Measurements from ENCODE around the gene VWF. TPM values are rescaled to one million over a fixed set of nuclear protein-coding genes. Genes with fewer than 3 reads are reported as not detected.

VWF gene
- total RNA-seq, 1 donor, result 0.72 TPM

DNA sequence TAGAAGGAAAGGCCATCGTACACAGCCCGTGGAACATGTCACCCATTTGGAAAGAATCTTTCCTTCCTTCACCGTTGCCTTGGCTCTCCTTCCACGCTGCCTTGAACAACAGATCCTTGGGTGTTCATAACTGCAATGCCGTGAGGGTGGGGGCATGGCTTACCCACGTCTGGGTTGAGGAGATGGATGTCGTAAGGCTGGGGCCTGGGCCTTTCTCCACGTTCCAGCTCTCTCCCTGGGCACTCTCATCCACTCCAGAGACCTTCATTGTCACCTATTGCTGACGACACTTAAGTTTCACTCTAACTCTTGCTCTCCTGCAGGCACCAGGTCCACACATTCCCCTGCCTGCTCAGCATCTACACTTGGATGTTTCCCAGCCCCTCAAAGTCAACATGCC, 198.8 kb downstream of the VWF start:
- Histone ChIP-seq H3K4me1 (ENCODE audit: insufficient read depth, low read length) (no peaks in the 10 kb centered on the region), H3K36me3 (ENCODE audit: insufficient read depth, low read length) (no peaks in the 10 kb centered on the region), H3K4me3 (ENCODE audit: insufficient read depth, low read length) (no peak overlapping the region), H3K27ac (ENCODE audit: low read depth, low read length) (no peak overlapping the region), H2AFZ (ENCODE audit: low read length) (no peak overlapping the region), H4K20me1 (ENCODE audit: insufficient read depth, low read length) (no peaks in the 10 kb centered on the region), H3K4me2 (ENCODE audit: insufficient read depth, low read length) (no peak overlapping the region), H3K27me3 (ENCODE audit: insufficient read depth, low read length) (no peaks in the 10 kb centered on the region), H3K79me2 (ENCODE audit: insufficient read depth, low read length) (no peaks in the 10 kb centered on the region), H3K9me3 (ENCODE audit: low read depth, low read length) (no peaks in the 10 kb centered on the region)
- no peak for DNase-seq (ENCODE audit: insufficient read length, low spot score, missing footprints)
- TF ChIP-seq, protein P1, sequence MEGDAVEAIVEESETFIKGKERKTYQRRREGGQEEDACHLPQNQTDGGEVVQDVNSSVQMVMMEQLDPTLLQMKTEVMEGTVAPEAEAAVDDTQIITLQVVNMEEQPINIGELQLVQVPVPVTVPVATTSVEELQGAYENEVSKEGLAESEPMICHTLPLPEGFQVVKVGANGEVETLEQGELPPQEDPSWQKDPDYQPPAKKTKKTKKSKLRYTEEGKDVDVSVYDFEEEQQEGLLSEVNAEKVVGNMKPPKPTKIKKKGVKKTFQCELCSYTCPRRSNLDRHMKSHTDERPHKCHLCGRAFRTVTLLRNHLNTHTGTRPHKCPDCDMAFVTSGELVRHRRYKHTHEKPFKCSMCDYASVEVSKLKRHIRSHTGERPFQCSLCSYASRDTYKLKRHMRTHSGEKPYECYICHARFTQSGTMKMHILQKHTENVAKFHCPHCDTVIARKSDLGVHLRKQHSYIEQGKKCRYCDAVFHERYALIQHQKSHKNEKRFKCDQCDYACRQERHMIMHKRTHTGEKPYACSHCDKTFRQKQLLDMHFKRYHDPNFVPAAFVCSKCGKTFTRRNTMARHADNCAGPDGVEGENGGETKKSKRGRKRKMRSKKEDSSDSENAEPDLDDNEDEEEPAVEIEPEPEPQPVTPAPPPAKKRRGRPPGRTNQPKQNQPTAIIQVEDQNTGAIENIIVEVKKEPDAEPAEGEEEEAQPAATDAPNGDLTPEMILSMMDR (IDR thresholded peaks at IDR 0.05; ENCODE audit: extremely low read depth, low read depth, low read length), result no peak

GRCh38 chr12:5924342-5924741, 200.1 kb downstream of the VWF start:
- TF ChIP-seq, protein P1 (IDR thresholded peaks at IDR 0.05; ENCODE audit: extremely low read depth, low read depth, low read length), result no peak
- no peaks in the 10 kb centered on the region for H3K27me3 ChIP-seq (ENCODE audit: insufficient read depth, low read length)
- no peak for DNase-seq (ENCODE audit: insufficient read length, low spot score, missing footprints)
- no peaks in the 10 kb centered on the region for H3K4me1 ChIP-seq (ENCODE audit: insufficient read depth, low read length)
- no peaks in the 10 kb centered on the region for H3K9me3 ChIP-seq (ENCODE audit: low read depth, low read length)
- no peak overlapping the region for H3K4me3 ChIP-seq (ENCODE audit: insufficient read depth, low read length)
- no peaks in the 10 kb centered on the region for H4K20me1 ChIP-seq (ENCODE audit: insufficient read depth, low read length)
- no peak overlapping the region for H3K4me2 ChIP-seq (ENCODE audit: insufficient read depth, low read length)
- no peak overlapping the region for H3K27ac ChIP-seq (ENCODE audit: low read depth, low read length)
- H3K36me3 ChIP-seq (ENCODE audit: insufficient read depth, low read length), result no peaks in the 10 kb centered on the region
- no peak overlapping the region for H2AFZ ChIP-seq (ENCODE audit: low read length)
- no peaks in the 10 kb centered on the region for H3K79me2 ChIP-seq (ENCODE audit: insufficient read depth, low read length)

DNA sequence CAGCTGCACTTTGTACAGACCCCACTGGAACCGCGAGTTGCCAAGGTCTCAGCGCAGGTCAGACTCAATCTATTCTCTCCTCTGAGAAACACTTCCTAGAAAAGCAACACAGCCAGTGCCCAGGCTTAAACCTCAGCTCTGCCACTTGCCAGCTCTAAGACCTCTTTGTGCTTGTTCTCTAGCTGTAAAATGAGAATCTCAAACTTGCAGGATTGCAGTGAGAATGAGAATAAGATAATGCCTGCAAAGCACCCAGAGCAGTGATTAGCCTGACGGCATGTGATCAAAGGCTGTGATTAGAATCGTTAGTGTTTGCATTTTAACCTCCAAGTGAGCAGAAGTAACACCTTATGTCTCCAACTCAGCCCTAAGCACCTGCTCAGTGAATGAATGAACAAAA, 200.7 kb downstream of the VWF start:
- Histone ChIP-seq H3K27me3 (ENCODE audit: insufficient read depth, low read length) (no peaks in the 10 kb centered on the region), H3K4me1 (ENCODE audit: insufficient read depth, low read length) (no peaks in the 10 kb centered on the region), H3K4me2 (ENCODE audit: insufficient read depth, low read length) (no peak overlapping the region), H2AFZ (ENCODE audit: low read length) (no peak overlapping the region), H3K4me3 (ENCODE audit: insufficient read depth, low read length) (no peak overlapping the region), H3K9me3 (ENCODE audit: low read depth, low read length) (no peaks in the 10 kb centered on the region), H3K79me2 (ENCODE audit: insufficient read depth, low read length) (no peaks in the 10 kb centered on the region), H4K20me1 (ENCODE audit: insufficient read depth, low read length) (no peaks in the 10 kb centered on the region), H3K36me3 (ENCODE audit: insufficient read depth, low read length) (no peaks in the 10 kb centered on the region), H3K27ac (ENCODE audit: low read depth, low read length) (no peak overlapping the region)
- TF ChIP-seq, protein P1 (IDR thresholded peaks at IDR 0.05; ENCODE audit: extremely low read depth, low read depth, low read length), result no peak
- DNase-seq (ENCODE audit: insufficient read length, low spot score, missing footprints), result no peak

- no peaks in the 10 kb centered on the region for H3K4me1 ChIP-seq (ENCODE audit: insufficient read depth, low read length)
- H3K36me3 ChIP-seq (ENCODE audit: insufficient read depth, low read length), result no peaks in the 10 kb centered on the region
- no peak for DNase-seq (ENCODE audit: insufficient read length, low spot score, missing footprints)
- no peaks in the 10 kb centered on the region for H4K20me1 ChIP-seq (ENCODE audit: insufficient read depth, low read length)
- H3K79me2 ChIP-seq (ENCODE audit: insufficient read depth, low read length), result no peaks in the 10 kb centered on the region
- H3K9me3 ChIP-seq (ENCODE audit: low read depth, low read length), result no peaks in the 10 kb centered on the region
- no peak overlapping the region for H3K4me3 ChIP-seq (ENCODE audit: insufficient read depth, low read length)
- no peaks in the 10 kb centered on the region for H3K27me3 ChIP-seq (ENCODE audit: insufficient read depth, low read length)
- TF ChIP-seq, protein P1 (IDR thresholded peaks at IDR 0.05; ENCODE audit: extremely low read depth, low read depth, low read length), result no peak
- no peak overlapping the region for H3K4me2 ChIP-seq (ENCODE audit: insufficient read depth, low read length)
- no peak overlapping the region for H3K27ac ChIP-seq (ENCODE audit: low read depth, low read length)
- H2AFZ ChIP-seq (ENCODE audit: low read length), result no peak overlapping the region
Observed at GRCh38 chr12:5923043-5923605, 201.3 kb downstream of the VWF start.

Data from osteoblast (primary cell).